ENCODE data around the gene GLRX. TPM values are rescaled to one million over a fixed set of nuclear protein-coding genes. Genes with fewer than 3 reads are reported as not detected.

Gene GLRX
- total RNA-seq, 2 experiments from 2014 or later = 52.9 to 80.5 TPM

GRCh38 chr5:95784514-95785302, 37.8 kb downstream of the GLRX start:
- Histone ChIP-seq H3K79me2 (ENCODE audit: insufficient read depth, low read depth, low read length) (no peaks in the 10 kb centered on the region), H3K27ac (ENCODE audit: low read depth, low read length, poor library complexity, severe bottlenecking) (no peak overlapping the region), H3K4me3 (ENCODE audit: low read depth, low read length, poor library complexity, severe bottlenecking) (no peak overlapping the region), H3K4me1 (ENCODE audit: insufficient read depth, low read length, poor library complexity, severe bottlenecking) (peaks cover 6% of the 10 kb centered on the region), H3K4me2 (ENCODE audit: low read length) (no peak overlapping the region), H3K9me2 (ENCODE audit: insufficient read depth, low read length) (no peaks in the 10 kb centered on the region), H3K36me3 (ENCODE audit: insufficient read depth, low read length) (no peaks in the 10 kb centered on the region), H4K20me1 (ENCODE audit: insufficient read depth, low read length) (no peaks in the 10 kb centered on the region), H3K9me3 (ENCODE audit: low read length) (no peaks in the 10 kb centered on the region), H2AFZ (ENCODE audit: low read length) (no peak overlapping the region)
- POLR2A ChIA-PET = interaction anchor here (0.5 to 3.4 kb wide), 9 partner anchors 24 to 620 kb away, joined by 3 to 20 read pairs (median 3); partner anchors contain the start of gene GLRX
- CTCF ChIA-PET (ENCODE audit: unreplicated experiment) = interaction anchor here (0.8 to 1.1 kb wide), 2 partner anchors 23 to 52 kb away, joined by 4 read pairs; no protein-coding TSS in a partner anchor
- DNase-seq (ENCODE audit: low spot score) = no peak
- intact Hi-C loops (cut with micrococcal nuclease; ENCODE audit: unreplicated experiment) = loop anchor here (5.0 to 10.0 kb wide), 3 partner anchors 122 to 553 kb away; no protein-coding TSS in a partner anchor
- no peak for TF ChIP-seq EZH2phosphoT487 (IDR thresholded peaks at IDR 0.05; ENCODE audit: borderline replicate concordance, low read depth, low read length)
- TF ChIP-seq, protein P1, sequence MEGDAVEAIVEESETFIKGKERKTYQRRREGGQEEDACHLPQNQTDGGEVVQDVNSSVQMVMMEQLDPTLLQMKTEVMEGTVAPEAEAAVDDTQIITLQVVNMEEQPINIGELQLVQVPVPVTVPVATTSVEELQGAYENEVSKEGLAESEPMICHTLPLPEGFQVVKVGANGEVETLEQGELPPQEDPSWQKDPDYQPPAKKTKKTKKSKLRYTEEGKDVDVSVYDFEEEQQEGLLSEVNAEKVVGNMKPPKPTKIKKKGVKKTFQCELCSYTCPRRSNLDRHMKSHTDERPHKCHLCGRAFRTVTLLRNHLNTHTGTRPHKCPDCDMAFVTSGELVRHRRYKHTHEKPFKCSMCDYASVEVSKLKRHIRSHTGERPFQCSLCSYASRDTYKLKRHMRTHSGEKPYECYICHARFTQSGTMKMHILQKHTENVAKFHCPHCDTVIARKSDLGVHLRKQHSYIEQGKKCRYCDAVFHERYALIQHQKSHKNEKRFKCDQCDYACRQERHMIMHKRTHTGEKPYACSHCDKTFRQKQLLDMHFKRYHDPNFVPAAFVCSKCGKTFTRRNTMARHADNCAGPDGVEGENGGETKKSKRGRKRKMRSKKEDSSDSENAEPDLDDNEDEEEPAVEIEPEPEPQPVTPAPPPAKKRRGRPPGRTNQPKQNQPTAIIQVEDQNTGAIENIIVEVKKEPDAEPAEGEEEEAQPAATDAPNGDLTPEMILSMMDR (conservative IDR thresholded peaks at IDR 0.05; ENCODE audit: low read length) = no peak
- BruUV-seq (replicated peaks) = no TSS peak

DNA sequence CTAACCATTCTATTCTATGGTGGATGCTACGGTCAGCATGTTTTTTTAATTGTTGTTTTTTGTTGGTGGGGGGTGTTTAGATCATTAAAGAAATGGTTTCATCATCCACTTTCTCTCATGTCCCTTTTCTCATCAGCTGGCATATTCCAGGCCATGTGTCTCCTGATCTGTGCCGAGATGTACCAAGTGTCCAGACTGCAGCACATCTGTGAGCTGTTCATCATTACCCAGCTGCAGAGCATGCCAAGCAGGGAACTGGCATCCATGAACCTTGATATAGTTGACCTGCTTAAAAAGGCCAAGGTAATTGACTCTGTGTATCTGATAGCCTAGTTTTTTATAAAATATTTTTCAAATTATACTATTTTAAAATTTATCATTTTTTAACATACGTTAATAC, 38.9 kb downstream of the GLRX start:
- Histone ChIP-seq H3K4me2 (ENCODE audit: low read length) (no peak overlapping the region), H3K79me2 (ENCODE audit: insufficient read depth, low read depth, low read length) (no peaks in the 10 kb centered on the region), H3K4me3 (ENCODE audit: low read depth, low read length, poor library complexity, severe bottlenecking) (no peak overlapping the region), H4K20me1 (ENCODE audit: insufficient read depth, low read length) (no peaks in the 10 kb centered on the region), H2AFZ (ENCODE audit: low read length) (no peak overlapping the region), H3K36me3 (ENCODE audit: insufficient read depth, low read length) (no peaks in the 10 kb centered on the region), H3K27ac (ENCODE audit: low read depth, low read length, poor library complexity, severe bottlenecking) (no peak overlapping the region), H3K9me3 (ENCODE audit: low read length) (no peaks in the 10 kb centered on the region), H3K4me1 (ENCODE audit: insufficient read depth, low read length, poor library complexity, severe bottlenecking) (no peaks in the 10 kb centered on the region), H3K9me2 (ENCODE audit: insufficient read depth, low read length) (no peaks in the 10 kb centered on the region)
- DNase-seq (ENCODE audit: low spot score) = no peak
- POLR2A ChIA-PET = interaction anchor here (0.6 to 2.5 kb wide), 5 partner anchors 35 to 83 kb away, joined by 3 to 11 read pairs (median 3); no protein-coding TSS in a partner anchor
- TF ChIP-seq, protein P1 (conservative IDR thresholded peaks at IDR 0.05; ENCODE audit: low read length) = no peak
- TF ChIP-seq EZH2phosphoT487 (IDR thresholded peaks at IDR 0.05; ENCODE audit: borderline replicate concordance, low read depth, low read length) = no peak
- CTCF ChIA-PET (ENCODE audit: unreplicated experiment) = interaction anchor here (0.8 to 1.1 kb wide), 2 partner anchors 24 to 53 kb away, joined by 4 read pairs; no protein-coding TSS in a partner anchor
- no TSS peak for BruUV-seq (replicated peaks)
- intact Hi-C loops (cut with micrococcal nuclease; ENCODE audit: unreplicated experiment) = loop anchor here (5.0 to 10.0 kb wide), 3 partner anchors 121 to 554 kb away; no protein-coding TSS in a partner anchor
